ENCODE results near the gene OTUB1.

OTUB1 gene

GRCh38 chr11:63940786-63941185, 45.5 kb upstream of the OTUB1 start:
- H3K4me3 ChIP-seq (ENCODE audit: low read depth, low read length), result peak overlapping the region; percentile 11
- H3K4me2 ChIP-seq (ENCODE audit: low read length), result peak overlapping the region; percentile 55
- H2AFZ ChIP-seq, result no peak overlapping the region
- peaks cover 9% of the 10 kb centered on the region for H3K4me1 ChIP-seq
- H3K27me3 ChIP-seq (ENCODE audit: control insufficient read depth, insufficient read depth, low read length), result no peaks in the 10 kb centered on the region
- no peak overlapping the region for H3K9ac ChIP-seq
- no peaks in the 10 kb centered on the region for H3K9me3 ChIP-seq (ENCODE audit: control insufficient read depth, low read length)
- peak overlapping the region; percentile 19 for H3K27ac ChIP-seq
- TF ChIP-seq CTCF (IDR thresholded peaks at IDR 0.05), result no peak
- H3K79me2 ChIP-seq, result peaks cover 3% of the 10 kb centered on the region
- H3K36me3 ChIP-seq (ENCODE audit: control insufficient read depth, insufficient read depth, low read length), result no peaks in the 10 kb centered on the region

- peaks cover 9% of the 10 kb centered on the region for H3K4me1 ChIP-seq
- TF ChIP-seq CTCF (IDR thresholded peaks at IDR 0.05), result no peak
These were observed 44.3 kb upstream of the OTUB1 start for GRCh38 chr11:63941901-63942300.

GRCh38 chr11:63942803-63943202, 43.4 kb upstream of the OTUB1 start:
- no peak overlapping the region for H3K27ac ChIP-seq
- H3K4me1 ChIP-seq, result peaks cover 9% of the 10 kb centered on the region
- no peaks in the 10 kb centered on the region for H3K9me3 ChIP-seq (ENCODE audit: control insufficient read depth, low read length)
- H3K36me3 ChIP-seq (ENCODE audit: control insufficient read depth, insufficient read depth, low read length), result no peaks in the 10 kb centered on the region
- TF ChIP-seq CTCF (IDR thresholded peaks at IDR 0.05), result no peak
- H2AFZ ChIP-seq, result no peak overlapping the region
- H3K9ac ChIP-seq, result no peak overlapping the region
- H3K4me2 ChIP-seq (ENCODE audit: low read length), result no peak overlapping the region
- peaks cover 3% of the 10 kb centered on the region for H3K79me2 ChIP-seq
- H3K27me3 ChIP-seq (ENCODE audit: control insufficient read depth, insufficient read depth, low read length), result no peaks in the 10 kb centered on the region
- H3K4me3 ChIP-seq (ENCODE audit: low read depth, low read length), result no peak overlapping the region

More at GRCh38 chr11:63941901-63942300, 44.3 kb upstream of the OTUB1 start:
- no peak overlapping the region for H3K4me2 ChIP-seq (ENCODE audit: low read length)
- no peaks in the 10 kb centered on the region for H3K36me3 ChIP-seq (ENCODE audit: control insufficient read depth, insufficient read depth, low read length)
- H2AFZ ChIP-seq, result no peak overlapping the region
- H3K79me2 ChIP-seq, result peaks cover 3% of the 10 kb centered on the region
- no peaks in the 10 kb centered on the region for H3K27me3 ChIP-seq (ENCODE audit: control insufficient read depth, insufficient read depth, low read length)
- H3K27ac ChIP-seq, result no peak overlapping the region
- no peaks in the 10 kb centered on the region for H3K9me3 ChIP-seq (ENCODE audit: control insufficient read depth, low read length)
- H3K9ac ChIP-seq, result no peak overlapping the region
- H3K4me3 ChIP-seq (ENCODE audit: low read depth, low read length), result no peak overlapping the region

- Histone ChIP-seq H3K79me2 (peaks cover 3% of the 10 kb centered on the region), H3K36me3 (ENCODE audit: control insufficient read depth, insufficient read depth, low read length) (no peaks in the 10 kb centered on the region), H3K9ac (no peak overlapping the region), H3K27me3 (ENCODE audit: control insufficient read depth, insufficient read depth, low read length) (no peaks in the 10 kb centered on the region), H3K9me3 (ENCODE audit: control insufficient read depth, low read length) (no peaks in the 10 kb centered on the region), H3K27ac (peak overlapping the region; percentile 77), H3K4me2 (ENCODE audit: low read length) (no peak overlapping the region), H3K4me1 (peaks cover 9% of the 10 kb centered on the region), H2AFZ (no peak overlapping the region), H3K4me3 (ENCODE audit: low read depth, low read length) (no peak overlapping the region)
- no peak for TF ChIP-seq CTCF (IDR thresholded peaks at IDR 0.05)
These were observed 41.3 kb upstream of the OTUB1 start for GRCh38 chr11:63944987-63945386.

GRCh38 chr11:63945477-63946163, 40.6 kb upstream of the OTUB1 start:
- H3K4me2 ChIP-seq (ENCODE audit: low read length), result peak overlapping the region; percentile 33
- H3K27ac ChIP-seq, result peak overlapping the region; percentile 77
- H3K36me3 ChIP-seq (ENCODE audit: control insufficient read depth, insufficient read depth, low read length), result no peaks in the 10 kb centered on the region
- H3K4me3 ChIP-seq (ENCODE audit: low read depth, low read length), result no peak overlapping the region
- H2AFZ ChIP-seq, result peak overlapping the region; percentile 42
- no peak overlapping the region for H3K9ac ChIP-seq
- peaks cover 9% of the 10 kb centered on the region for H3K4me1 ChIP-seq
- H3K79me2 ChIP-seq, result peaks cover 3% of the 10 kb centered on the region
- no peaks in the 10 kb centered on the region for H3K27me3 ChIP-seq (ENCODE audit: control insufficient read depth, insufficient read depth, low read length)
- peak; percentile 52 for TF ChIP-seq CTCF (IDR thresholded peaks at IDR 0.05)
- H3K9me3 ChIP-seq (ENCODE audit: control insufficient read depth, low read length), result no peaks in the 10 kb centered on the region
